HFFc6 (cell line): ENCODE data around the gene ZNF407. TPM values are rescaled to one million over a fixed set of nuclear protein-coding genes. Genes with fewer than 3 reads are reported as not detected.
A peak's percentile ranks its signal among the peaks of the same experiment; 100 is the strongest.

ENCODE experiments used
- DNase-seq: peaks from one replicate; pipeline ENCODE4 v3.0.0-alpha.2; 2018
- H3K27ac Mint-ChIP-seq: 2 replicates; pipeline ENCODE4 v1.8.0; 2020; ENCODE audit warnings: mild to moderate bottlenecking, mixed read lengths
- H3K27me3 Mint-ChIP-seq: 2 replicates; pipeline ENCODE4 v1.8.0; 2021; ENCODE audit warnings: mild to moderate bottlenecking, moderate library complexity, mixed read lengths; ENCODE audit not compliant: insufficient read depth
- H3K36me3 Mint-ChIP-seq: 2 replicates; pipeline ENCODE4 v1.8.0; 2021; ENCODE audit warnings: low read depth, mixed read lengths
- H3K4me1 Mint-ChIP-seq: 2 replicates; pipeline ENCODE4 v1.8.0; 2020; ENCODE audit warnings: low read depth, mixed read lengths
- H3K4me3 Mint-ChIP-seq: 2 replicates; pipeline ENCODE4 v1.8.0; 2020; ENCODE audit warnings: mild to moderate bottlenecking, moderate library complexity, mixed read lengths
- H3K9me3 Mint-ChIP-seq: 2 replicates; pipeline ENCODE4 v1.8.0; 2020; ENCODE audit warnings: mild to moderate bottlenecking, mixed read lengths
- total RNA-seq, 6 experiments: library from RNA; stranded (reverse); fragmentation: NEBNext Ultra II Directional; extraction: Animal tissue kit (Norgen Biotek cat#: 25700); gene quantifications; 2 replicates in 1 of 6; 3 replicates in 5 of 6; pipeline ENCODE4 v1.2.3, GENCODE V29; 2021
- TF ChIP-seq, protein P1 (sequence below): fragments of 200-600 bp; sonication (generic); IDR thresholded peaks from 2 replicates; pipeline ENCODE4 v1.5.0; 2021; ENCODE audit warnings: antibody characterized with exemption, mild to moderate bottlenecking

Gene ZNF407
- total RNA-seq, 6 experiments from 2014 or later = 7.9 to 9.7 (median 9.1) TPM

DNA sequence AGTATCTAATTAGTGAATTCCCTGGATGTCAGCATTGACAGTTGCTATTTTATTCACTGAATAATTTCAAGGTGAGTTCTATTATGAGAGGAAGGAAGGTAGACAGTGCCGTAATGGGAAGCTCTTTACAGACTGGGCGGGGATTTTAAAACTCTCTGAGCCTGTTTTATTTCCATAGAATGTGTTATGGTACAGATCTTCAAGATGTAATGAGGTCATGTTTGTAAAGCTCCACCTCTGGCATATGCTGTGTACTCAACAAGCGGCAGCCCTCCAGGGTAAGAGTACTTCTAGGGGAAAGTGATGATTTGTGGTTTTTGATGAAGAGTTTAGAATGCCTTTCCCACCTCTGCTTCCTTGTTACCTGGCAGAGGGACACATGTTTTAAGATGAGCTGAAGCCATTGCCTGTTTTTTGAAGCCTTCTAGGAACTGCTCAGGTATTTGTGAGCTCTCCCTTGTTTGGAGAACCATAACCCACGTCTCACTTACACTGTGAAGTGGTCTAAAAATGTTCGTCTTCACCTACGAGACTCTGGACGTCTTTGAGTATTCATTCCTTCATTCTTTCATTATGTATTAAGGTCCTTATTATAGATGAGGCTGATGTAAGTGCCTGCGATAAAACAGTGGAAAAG lies 360.0 kb downstream of the ZNF407 start:
- Mint-ChIP-seq H3K27me3 (no peaks in the 10 kb centered on the region; the same call in 1 of the 2 replicates), H3K4me1 (peaks cover 11% of the 10 kb centered on the region; the same call in 1 of the 2 replicates), H3K4me3 (no peak overlapping the region), H3K9me3 (no peaks in the 10 kb centered on the region), H3K27ac (no peak overlapping the region), H3K36me3 (peaks cover 15% of the 10 kb centered on the region)
- DNase-seq = no peak
- TF ChIP-seq, protein P1, sequence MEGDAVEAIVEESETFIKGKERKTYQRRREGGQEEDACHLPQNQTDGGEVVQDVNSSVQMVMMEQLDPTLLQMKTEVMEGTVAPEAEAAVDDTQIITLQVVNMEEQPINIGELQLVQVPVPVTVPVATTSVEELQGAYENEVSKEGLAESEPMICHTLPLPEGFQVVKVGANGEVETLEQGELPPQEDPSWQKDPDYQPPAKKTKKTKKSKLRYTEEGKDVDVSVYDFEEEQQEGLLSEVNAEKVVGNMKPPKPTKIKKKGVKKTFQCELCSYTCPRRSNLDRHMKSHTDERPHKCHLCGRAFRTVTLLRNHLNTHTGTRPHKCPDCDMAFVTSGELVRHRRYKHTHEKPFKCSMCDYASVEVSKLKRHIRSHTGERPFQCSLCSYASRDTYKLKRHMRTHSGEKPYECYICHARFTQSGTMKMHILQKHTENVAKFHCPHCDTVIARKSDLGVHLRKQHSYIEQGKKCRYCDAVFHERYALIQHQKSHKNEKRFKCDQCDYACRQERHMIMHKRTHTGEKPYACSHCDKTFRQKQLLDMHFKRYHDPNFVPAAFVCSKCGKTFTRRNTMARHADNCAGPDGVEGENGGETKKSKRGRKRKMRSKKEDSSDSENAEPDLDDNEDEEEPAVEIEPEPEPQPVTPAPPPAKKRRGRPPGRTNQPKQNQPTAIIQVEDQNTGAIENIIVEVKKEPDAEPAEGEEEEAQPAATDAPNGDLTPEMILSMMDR = no peak

DNA sequence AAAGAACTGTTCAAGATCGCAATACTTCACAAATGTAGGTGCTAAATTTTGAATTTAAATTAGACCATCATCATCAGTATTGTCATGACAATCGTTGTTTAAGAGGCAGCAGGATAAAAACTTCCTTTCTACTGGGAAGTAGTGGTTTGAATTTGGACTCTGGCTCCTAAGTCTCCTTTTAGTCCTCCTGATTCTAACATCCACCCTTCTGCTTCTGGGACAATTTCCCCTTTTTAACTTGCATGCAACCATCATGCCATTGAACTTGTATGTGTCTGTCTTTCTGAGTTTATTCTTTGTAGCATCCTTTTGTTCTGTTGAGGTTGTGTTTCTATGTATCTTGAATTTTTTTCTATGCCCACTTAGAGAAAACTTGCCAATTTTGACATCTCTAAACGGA lies 361.5 kb downstream of the ZNF407 start:
- Mint-ChIP-seq H3K27ac (no peak overlapping the region), H3K4me3 (no peak overlapping the region), H3K9me3 (no peaks in the 10 kb centered on the region), H3K27me3 (no peaks in the 10 kb centered on the region; the same call in 1 of the 2 replicates), H3K4me1 (peaks cover 11% of the 10 kb centered on the region; the same call in 1 of the 2 replicates), H3K36me3 (peaks cover 10% of the 10 kb centered on the region; the same call in 1 of the 2 replicates)
- TF ChIP-seq, protein P1 = no peak
- no peak for DNase-seq

DNA sequence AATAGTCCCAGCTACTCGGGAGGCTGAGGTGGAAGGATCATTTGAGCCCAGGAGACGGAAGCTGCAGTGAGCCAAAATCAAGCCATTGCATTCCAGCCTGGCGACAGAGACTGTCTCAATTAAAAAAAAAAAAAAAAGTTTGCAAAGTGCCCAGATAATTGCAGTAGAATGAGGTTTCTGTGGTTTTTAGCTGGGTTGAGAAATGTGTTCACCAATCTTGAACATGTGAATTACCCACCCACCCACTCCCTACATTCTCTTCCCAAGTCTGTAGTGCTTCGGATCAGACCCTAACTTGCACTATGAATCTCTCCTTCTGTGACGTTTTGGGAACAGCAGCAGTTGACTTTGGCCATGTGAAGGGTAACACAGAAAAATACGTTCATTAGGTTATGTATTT lies 363.9 kb downstream of the ZNF407 start:
- no peak overlapping the region for H3K4me3 Mint-ChIP-seq
- H3K4me1 Mint-ChIP-seq = peaks cover 11% of the 10 kb centered on the region; the same call in 1 of the 2 replicates
- no peak overlapping the region for H3K27ac Mint-ChIP-seq
- H3K36me3 Mint-ChIP-seq = peaks cover 25% of the 10 kb centered on the region
- DNase-seq = no peak
- peaks cover 5% of the 10 kb centered on the region for H3K9me3 Mint-ChIP-seq
- no peaks in the 10 kb centered on the region; the same call in 1 of the 2 replicates for H3K27me3 Mint-ChIP-seq
- TF ChIP-seq, protein P1 = no peak

DNA sequence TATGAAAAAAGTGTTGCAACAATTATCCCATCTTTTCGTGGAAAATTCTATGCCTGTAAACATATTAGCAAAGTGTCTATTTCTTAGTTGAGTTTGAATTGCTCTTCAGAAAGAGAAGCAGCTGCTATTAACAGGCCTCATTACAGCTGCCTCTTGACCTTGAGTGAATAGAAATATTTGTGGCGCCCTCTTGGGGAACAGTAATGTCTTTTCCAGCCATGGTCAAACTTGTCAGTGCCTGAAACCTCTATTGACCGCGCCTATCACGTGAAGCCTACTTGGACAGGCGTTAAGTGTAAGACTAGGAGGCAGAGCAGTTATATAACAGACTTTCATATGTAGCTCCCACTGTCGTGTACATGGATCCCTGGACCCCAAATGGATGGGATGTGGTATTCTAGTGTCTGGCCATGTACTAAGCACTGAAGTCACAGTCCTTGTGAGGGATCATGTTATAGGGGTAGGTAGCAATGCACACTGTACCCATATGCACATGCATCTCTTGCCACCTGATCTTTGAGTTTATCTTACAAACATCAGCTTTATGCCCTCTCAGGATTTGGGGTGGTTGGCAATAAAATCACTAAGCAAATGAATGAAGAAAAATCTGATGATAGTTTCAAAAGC lies 366.3 kb downstream of the ZNF407 start:
- Mint-ChIP-seq H3K27me3 (peaks cover 2% of the 10 kb centered on the region; the same call in 1 of the 2 replicates), H3K4me1 (peaks cover 11% of the 10 kb centered on the region; the same call in 1 of the 2 replicates), H3K27ac (no peak overlapping the region), H3K36me3 (peaks cover 21% of the 10 kb centered on the region), H3K4me3 (no peak overlapping the region), H3K9me3 (peaks cover 6% of the 10 kb centered on the region)
- peak; percentile 33 for DNase-seq
- TF ChIP-seq, protein P1 = peak; percentile 76

DNA sequence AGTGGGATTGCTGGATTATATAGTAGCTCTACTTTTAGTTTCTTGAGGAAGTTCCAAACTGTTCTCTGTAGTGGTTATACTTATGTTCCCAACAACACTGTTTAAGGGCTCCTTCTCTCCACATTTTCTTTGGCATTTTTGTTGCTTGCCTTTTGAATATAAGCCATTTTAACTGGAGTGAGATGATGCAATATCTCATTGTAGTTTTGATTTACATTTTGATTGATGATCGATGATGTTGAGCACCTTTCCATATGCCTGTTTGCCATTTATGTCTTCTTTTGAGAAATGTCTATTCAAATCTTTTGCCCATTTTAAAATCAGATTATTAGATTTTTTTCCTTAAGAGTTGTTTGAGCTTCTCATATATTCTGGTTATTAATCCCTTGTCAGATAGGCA lies 368.0 kb downstream of the ZNF407 start:
- DNase-seq = no peak
- Mint-ChIP-seq H3K27ac (no peak overlapping the region), H3K36me3 (peaks cover 15% of the 10 kb centered on the region; the same call in 1 of the 2 replicates), H3K27me3 (peaks cover 2% of the 10 kb centered on the region; the same call in 1 of the 2 replicates), H3K4me1 (peaks cover 6% of the 10 kb centered on the region; the same call in 1 of the 2 replicates), H3K4me3 (no peak overlapping the region), H3K9me3 (peaks cover 6% of the 10 kb centered on the region)
- TF ChIP-seq, protein P1 = no peak
